ENCODE measurements around the gene PDE3B.

- no peak for TF ChIP-seq ZFP3 (CRISPR knock-in tag; IDR thresholded peaks at IDR 0.05)
- TF ChIP-seq PATZ1 (CRISPR knock-in tag; IDR thresholded peaks at IDR 0.05; ENCODE audit: borderline replicate concordance) = no peak
- TF ChIP-seq ZNF70 (CRISPR knock-in tag; IDR thresholded peaks at IDR 0.05) = no peak
- no peak for TF ChIP-seq ARNTL (CRISPR knock-in tag; IDR thresholded peaks at IDR 0.05; ENCODE audit: borderline replicate concordance, low read depth)
- no peak for TF ChIP-seq PPARA (CRISPR knock-in tag; IDR thresholded peaks at IDR 0.05; ENCODE audit: borderline replicate concordance)
- TF ChIP-seq CSRNP3 (CRISPR knock-in tag; IDR thresholded peaks at IDR 0.05) = no peak
- no peak for TF ChIP-seq ESRRG (CRISPR knock-in tag; IDR thresholded peaks at IDR 0.05)
- no peak for TF ChIP-seq BACH2 (CRISPR knock-in tag; IDR thresholded peaks at IDR 0.05; ENCODE audit: borderline replicate concordance)
- TF ChIP-seq ZFP30 (CRISPR knock-in tag; IDR thresholded peaks at IDR 0.05) = no peak
- TF ChIP-seq GLIS3 (CRISPR knock-in tag; IDR thresholded peaks at IDR 0.05) = no peak
- no peak for TF ChIP-seq CREB5 (CRISPR knock-in tag; IDR thresholded peaks at IDR 0.05; ENCODE audit: low read depth)
These were observed 120.6 kb downstream of the PDE3B start for GRCh38 chr11:14764179-14764578.

Data from SK-N-SH treated with all-trans-retinoic acid at 6 μM for 48 hours (cell line).